ENCODE data around the gene XPR1.
A peak's percentile ranks its signal among the peaks of the same experiment; 100 is the strongest.

Gene XPR1

DNA sequence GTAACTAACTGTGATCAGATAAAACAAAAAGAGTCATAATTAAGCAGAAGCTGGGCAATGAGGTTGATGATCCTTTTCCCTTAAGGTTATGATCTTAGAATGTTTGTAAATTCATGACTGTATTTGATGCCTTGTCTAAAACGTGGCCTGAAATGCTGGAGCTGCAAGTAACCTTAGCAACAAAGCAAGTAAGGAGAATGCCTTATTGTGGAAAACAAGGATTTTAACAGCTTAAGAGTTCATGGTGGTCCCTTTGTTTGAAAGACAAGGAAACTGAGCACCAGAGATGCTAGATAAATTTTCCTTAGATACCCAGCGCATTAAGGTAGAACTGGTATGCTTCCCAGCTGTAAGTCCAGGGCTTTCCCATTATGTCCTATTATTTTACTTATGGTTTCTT lies 25.7 kb upstream of the XPR1 start:
- TF ChIP-seq, protein P1, sequence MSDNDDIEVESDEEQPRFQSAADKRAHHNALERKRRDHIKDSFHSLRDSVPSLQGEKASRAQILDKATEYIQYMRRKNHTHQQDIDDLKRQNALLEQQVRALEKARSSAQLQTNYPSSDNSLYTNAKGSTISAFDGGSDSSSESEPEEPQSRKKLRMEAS (IDR thresholded peaks at IDR 0.05; ENCODE audit: low read depth, low read length): no peak
- TF ChIP-seq, protein P2, sequence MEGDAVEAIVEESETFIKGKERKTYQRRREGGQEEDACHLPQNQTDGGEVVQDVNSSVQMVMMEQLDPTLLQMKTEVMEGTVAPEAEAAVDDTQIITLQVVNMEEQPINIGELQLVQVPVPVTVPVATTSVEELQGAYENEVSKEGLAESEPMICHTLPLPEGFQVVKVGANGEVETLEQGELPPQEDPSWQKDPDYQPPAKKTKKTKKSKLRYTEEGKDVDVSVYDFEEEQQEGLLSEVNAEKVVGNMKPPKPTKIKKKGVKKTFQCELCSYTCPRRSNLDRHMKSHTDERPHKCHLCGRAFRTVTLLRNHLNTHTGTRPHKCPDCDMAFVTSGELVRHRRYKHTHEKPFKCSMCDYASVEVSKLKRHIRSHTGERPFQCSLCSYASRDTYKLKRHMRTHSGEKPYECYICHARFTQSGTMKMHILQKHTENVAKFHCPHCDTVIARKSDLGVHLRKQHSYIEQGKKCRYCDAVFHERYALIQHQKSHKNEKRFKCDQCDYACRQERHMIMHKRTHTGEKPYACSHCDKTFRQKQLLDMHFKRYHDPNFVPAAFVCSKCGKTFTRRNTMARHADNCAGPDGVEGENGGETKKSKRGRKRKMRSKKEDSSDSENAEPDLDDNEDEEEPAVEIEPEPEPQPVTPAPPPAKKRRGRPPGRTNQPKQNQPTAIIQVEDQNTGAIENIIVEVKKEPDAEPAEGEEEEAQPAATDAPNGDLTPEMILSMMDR (IDR thresholded peaks at IDR 0.05; ENCODE audit: low read depth, low read length): no peak
- TF ChIP-seq MYC (IDR thresholded peaks at IDR 0.05; ENCODE audit: low read depth, low read length) (no peak), POLR2A (IDR thresholded peaks at IDR 0.05; ENCODE audit: extremely low read depth, insufficient read length) (no peak)
- no peak overlapping the region for H3K4me3 ChIP-seq (ENCODE audit: low read depth, low read length)
- no peak for DNase-seq (ENCODE audit: low read depth)

DNA sequence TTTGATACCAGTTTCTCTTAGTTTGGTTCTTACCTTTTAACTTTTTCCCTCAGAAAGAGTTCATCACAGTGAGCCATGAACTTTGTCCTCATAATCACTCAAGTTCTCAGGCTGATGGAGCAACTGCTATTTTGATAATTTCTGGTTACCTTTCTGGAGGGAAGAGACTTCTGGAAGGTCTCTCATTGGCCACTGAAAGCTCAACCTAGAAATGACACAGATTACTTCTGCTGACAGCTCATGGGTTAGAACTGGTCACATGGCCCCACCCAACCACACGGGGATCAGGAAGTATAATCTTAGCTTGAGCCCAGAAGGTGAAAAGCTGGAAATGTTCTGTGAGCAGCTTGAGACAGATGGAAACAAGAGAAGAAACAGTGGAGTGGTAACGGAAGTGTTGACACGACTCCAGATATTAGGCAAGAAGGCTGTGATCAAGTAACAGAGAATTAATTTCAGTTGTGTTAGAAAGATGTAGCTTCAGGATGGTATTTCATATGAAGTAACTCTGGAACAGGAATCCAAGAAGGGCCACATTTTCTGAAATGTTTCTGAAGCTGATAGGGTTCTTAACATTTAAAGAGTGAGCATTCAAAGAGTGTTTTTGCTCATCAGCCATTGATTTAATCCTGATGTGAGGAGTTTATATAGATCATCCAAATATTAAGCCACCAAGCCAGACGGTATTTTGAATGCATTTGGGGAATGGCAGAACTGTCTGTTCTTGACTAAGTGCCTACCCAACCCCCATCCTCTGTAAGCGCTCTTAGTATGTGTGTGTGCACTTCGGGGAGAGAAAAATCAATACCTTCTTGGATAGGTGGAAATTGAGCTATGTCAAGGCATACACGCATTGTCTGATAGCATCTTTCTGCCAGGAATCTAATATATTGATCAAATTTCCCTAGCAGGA lies 21.9 kb upstream of the XPR1 start:
- no peak for DNase-seq (ENCODE audit: low read depth)
- H3K4me3 ChIP-seq (ENCODE audit: low read depth, low read length): no peak overlapping the region
- TF ChIP-seq POLR2A (IDR thresholded peaks at IDR 0.05; ENCODE audit: extremely low read depth, insufficient read length): no peak
- TF ChIP-seq, protein P1 (IDR thresholded peaks at IDR 0.05; ENCODE audit: low read depth, low read length): 0 out of 2 replicates have a peak, but pooled peaks have one; percentile 22

- no peak for TF ChIP-seq POLR2A (IDR thresholded peaks at IDR 0.05; ENCODE audit: extremely low read depth, insufficient read length)
- TF ChIP-seq, protein P2 (IDR thresholded peaks at IDR 0.05; ENCODE audit: low read depth, low read length): no peak
- TF ChIP-seq, protein P1 (IDR thresholded peaks at IDR 0.05; ENCODE audit: low read depth, low read length): no peak
- no peak for TF ChIP-seq MYC (IDR thresholded peaks at IDR 0.05; ENCODE audit: low read depth, low read length)
- DNase-seq (ENCODE audit: low read depth): no peak
- no peak overlapping the region for H3K4me3 ChIP-seq (ENCODE audit: low read depth, low read length)
Measured at GRCh38 chr1:180610556-180611015, 21.2 kb upstream of the XPR1 start.

GRCh38 chr1:180611016-180611930 lies 20.5 kb upstream of the XPR1 start:
- TF ChIP-seq MYC (IDR thresholded peaks at IDR 0.05; ENCODE audit: low read depth, low read length): no peak
- TF ChIP-seq POLR2A (IDR thresholded peaks at IDR 0.05; ENCODE audit: extremely low read depth, insufficient read length): no peak
- TF ChIP-seq, protein P2 (IDR thresholded peaks at IDR 0.05; ENCODE audit: low read depth, low read length): no peak
- TF ChIP-seq, protein P1 (IDR thresholded peaks at IDR 0.05; ENCODE audit: low read depth, low read length): no peak
- no peak overlapping the region for H3K4me3 ChIP-seq (ENCODE audit: low read depth, low read length)
- peak; percentile 51 for DNase-seq (ENCODE audit: low read depth)

DNA sequence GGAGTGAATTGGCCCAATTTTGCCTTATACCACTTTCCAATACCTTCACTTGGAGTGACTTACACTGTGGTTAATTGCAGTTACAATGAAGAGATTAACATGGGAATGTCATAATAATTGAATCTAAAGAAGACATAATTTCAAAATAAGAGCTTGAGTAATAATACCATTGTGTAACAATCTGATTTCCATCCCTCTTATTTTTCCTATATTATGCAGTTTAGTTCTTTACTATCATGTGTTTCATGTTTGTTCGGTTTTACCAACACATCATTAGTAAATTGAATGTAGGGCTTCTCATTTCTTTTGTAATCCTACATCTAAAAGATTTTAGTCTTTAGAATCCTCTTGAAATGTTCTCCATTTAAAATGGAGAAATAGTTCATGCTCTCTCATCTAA lies 19.2 kb upstream of the XPR1 start:
- no peak for TF ChIP-seq POLR2A (IDR thresholded peaks at IDR 0.05; ENCODE audit: extremely low read depth, insufficient read length)
- no peak for TF ChIP-seq MYC (IDR thresholded peaks at IDR 0.05; ENCODE audit: low read depth, low read length)
- TF ChIP-seq, protein P1 (IDR thresholded peaks at IDR 0.05; ENCODE audit: low read depth, low read length): no peak
- TF ChIP-seq, protein P2 (IDR thresholded peaks at IDR 0.05; ENCODE audit: low read depth, low read length): no peak

More for the DNA sequence above, 19.2 kb upstream of the XPR1 start:
- no peak for DNase-seq (ENCODE audit: low read depth)
- H3K4me3 ChIP-seq (ENCODE audit: low read depth, low read length): no peak overlapping the region
